Left lung (tissue), 10 donors: Measurements from ENCODE around the gene RNLS. TPM values are rescaled to one million over a fixed set of nuclear protein-coding genes. Genes with fewer than 3 reads are reported as not detected.

ENCODE experiments used
- ATAC-seq: fragments of 200-7000 bp; cut with Tn5 transposase; one replicate; pipeline ENCODE4 v1.9.1; 2020; ENCODE audit warnings: moderate library complexity
- DNase-seq, 4 donors: peaks; one replicate each; pipeline ENCODE4 v3.0.0-alpha.2; 2013 to 2020
- H3K27ac ChIP-seq, 2 donors: fragments of 200-600 bp; sonication (generic) in 1 of 2; one replicate each; pipeline versions ENCODE4 v1.5.0 to v1.8.0; 2020 to 2021
- H3K27me3 ChIP-seq, 2 donors: fragments of 200-600 bp; sonication (generic) in 1 of 2; one replicate each; pipeline versions ENCODE4 v1.5.0 to v1.8.0; 2020 to 2021
- H3K36me3 ChIP-seq, 2 donors: fragments of 200-600 bp; sonication (generic) in 1 of 2; one replicate each; pipeline versions ENCODE4 v1.5.0 to v1.8.0; 2020 to 2021
- H3K4me1 ChIP-seq, 2 donors: fragments of 200-600 bp; one replicate each; pipeline ENCODE4 v1.8.0; 2021
- H3K4me3 ChIP-seq, 2 donors: fragments of 200-600 bp; sonication (generic) in 1 of 2; one replicate each; pipeline versions ENCODE4 v1.5.0 to v1.8.0; 2020 to 2021; ENCODE audit warnings: mild to moderate bottlenecking in 1 of 2
- H3K9me3 ChIP-seq, 2 donors: fragments of 200-600 bp; sonication (generic) in 1 of 2; one replicate each; pipeline versions ENCODE4 v1.5.0 to v1.8.0; 2020 to 2021
- CTCF ChIP-seq, 2 donors: fragments of 200-600 bp; sonication (generic) in 1 of 2; IDR thresholded peaks; one replicate each; pipeline versions ENCODE4 v1.5.0 to v1.8.0; 2021; ENCODE audit warnings: antibody characterized with exemption in 2 of 2
- intact Hi-C, 2 donors: fragments of 100-400 bp; cut with DNase I; formaldehyde crosslinking; loops; one replicate each; pipeline versions ENCODE4 v1.11.2 to v1.14.2; 2022
- polyA plus RNA-seq, 6 donors: library from polyadenylated mRNA; unstranded; fragments of 120-200 nt; gene quantifications; one replicate each; pipeline ENCODE4 v1.2.1, GENCODE V29; 2013; ENCODE audit not compliant: insufficient read length in 6 of 6
- total RNA-seq, 2 donors: library from RNA; stranded (reverse); fragmentation: NEBNext Ultra II Directional; extraction: Animal tissue kit (Norgen Biotek cat#: 25700); gene quantifications; one replicate each; pipeline ENCODE4 v1.2.1, GENCODE V29; 2021
- donor health status: DM: no; HTN: yes; CAD: no.
- donor health status: DM: no; HTN: no; CAD: no.

The RNLS gene
- total and polyA plus RNA-seq, 8 donors: 4.1 to 8.8 (median 5.2) TPM

GRCh38 chr10:88386204-88386788 is 196.8 kb downstream of the RNLS start:
- no peak for TF ChIP-seq CTCF (IDR thresholded peaks at IDR 0.05)
- Histone ChIP-seq H3K4me1 (peaks cover 13 to 51% of the 10 kb centered on the region in 2 donors), H3K27me3 (no peaks in the 10 kb centered on the region), H3K9me3 (no peaks in the 10 kb centered on the region), H3K4me3 (no peak overlapping the region), H3K27ac (peak overlapping the region; percentile 66 to 77), H3K36me3 (no peaks in the 10 kb centered on the region)
- intact Hi-C loops: loop anchor here in 1 of 2 donors (5.0 kb wide), 1 partner anchor 524 kb away; the partner anchor contains the start of genes KLLN and PTEN
- DNase-seq (peak in 2 of 4 donors; percentile 28 to 52), ATAC-seq (peak; percentile 52)

- DNase-seq (peak in 2 of 4 donors; percentile 75 to 84), ATAC-seq (peak; percentile 74)
- H3K36me3 ChIP-seq: no peaks in the 10 kb centered on the region
- intact Hi-C loops: loop anchor here in 1 of 2 donors (5.0 kb wide), 1 partner anchor 523 kb away; the partner anchor contains the start of genes KLLN and PTEN
- peak overlapping the region; percentile 66 to 77 for H3K27ac ChIP-seq
- no peaks in the 10 kb centered on the region for H3K27me3 ChIP-seq
- no peak overlapping the region for H3K4me3 ChIP-seq
- no peaks in the 10 kb centered on the region for H3K9me3 ChIP-seq
- no peak for TF ChIP-seq CTCF (IDR thresholded peaks at IDR 0.05)
- peaks cover 13 to 51% of the 10 kb centered on the region in 2 donors for H3K4me1 ChIP-seq
Observed at GRCh38 chr10:88385601-88386203, 197.4 kb downstream of the RNLS start.

DNA sequence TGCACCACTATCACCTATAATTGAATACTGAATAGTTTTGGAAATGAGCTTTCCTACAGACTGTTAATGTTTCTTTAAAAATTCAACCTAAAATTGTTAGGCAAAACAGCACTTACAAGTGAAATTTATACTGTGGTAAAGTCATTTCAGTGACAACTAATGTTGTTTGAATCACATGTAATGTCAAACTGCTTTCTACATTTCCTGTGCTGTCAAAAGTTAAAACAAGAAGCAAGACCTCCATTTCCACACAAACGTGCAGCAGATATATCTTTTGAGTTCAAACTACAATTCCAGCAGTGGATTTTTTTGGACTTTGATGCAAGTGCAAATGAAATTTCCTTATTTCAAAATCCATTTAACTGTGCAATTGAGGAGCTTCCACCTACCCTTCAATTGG is 199.8 kb downstream of the RNLS start:
- Histone ChIP-seq H3K4me1 (peaks cover 13 to 36% of the 10 kb centered on the region in 2 donors), H3K27ac (no peak overlapping the region), H3K27me3 (no peaks in the 10 kb centered on the region), H3K36me3 (no peaks in the 10 kb centered on the region), H3K9me3 (no peaks in the 10 kb centered on the region), H3K4me3 (no peak overlapping the region)
- no peak for TF ChIP-seq CTCF (IDR thresholded peaks at IDR 0.05)
- intact Hi-C loops: no loop called here
- ATAC-seq (no peak), DNase-seq (no peak)

DNA sequence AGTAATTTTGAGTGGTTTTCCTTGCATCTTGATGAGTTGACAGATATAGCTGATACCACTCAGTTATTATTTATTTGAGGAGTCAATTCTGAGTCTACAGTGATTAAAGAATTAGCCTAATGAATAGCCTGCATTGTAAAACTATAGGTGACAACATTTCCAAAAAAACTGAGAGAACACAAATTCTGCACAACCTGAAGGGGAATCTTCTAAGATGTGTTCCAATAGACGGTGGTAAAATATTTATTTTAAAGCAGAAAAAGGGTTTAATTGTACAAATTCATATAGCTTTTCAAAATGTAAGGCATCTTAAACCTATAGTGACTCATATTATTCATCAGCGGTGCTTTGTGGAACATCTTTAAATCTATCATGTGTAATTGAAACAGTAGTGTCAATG is 200.4 kb downstream of the RNLS start:
- no peak for TF ChIP-seq CTCF (IDR thresholded peaks at IDR 0.05)
- H3K27me3 ChIP-seq: no peaks in the 10 kb centered on the region
- no peaks in the 10 kb centered on the region for H3K9me3 ChIP-seq
- ATAC-seq (no peak), DNase-seq (no peak)
- H3K4me1 ChIP-seq: peaks cover 13 to 30% of the 10 kb centered on the region in 2 donors
- no peak overlapping the region for H3K27ac ChIP-seq
- H3K36me3 ChIP-seq: no peaks in the 10 kb centered on the region
- intact Hi-C loops: no loop called here
- H3K4me3 ChIP-seq: no peak overlapping the region

GRCh38 chr10:88379575-88379974 is 203.5 kb downstream of the RNLS start:
- Histone ChIP-seq H3K4me3 (no peak overlapping the region), H3K9me3 (no peaks in the 10 kb centered on the region), H3K27me3 (no peaks in the 10 kb centered on the region), H3K36me3 (no peaks in the 10 kb centered on the region), H3K27ac (no peak overlapping the region), H3K4me1 (no peaks in the 10 kb centered on the region)
- no peak for DNase-seq
- intact Hi-C loops: no loop called here
- ATAC-seq: no peak
- TF ChIP-seq CTCF (IDR thresholded peaks at IDR 0.05): no peak
